ENCODE results near the gene MGLL. TPM values are rescaled to one million over a fixed set of nuclear protein-coding genes. Genes with fewer than 3 reads are reported as not detected.

MGLL gene
- total and polyA plus RNA-seq, 12 donors = 1.9 to 48.1 (median 33.3) TPM

DNA sequence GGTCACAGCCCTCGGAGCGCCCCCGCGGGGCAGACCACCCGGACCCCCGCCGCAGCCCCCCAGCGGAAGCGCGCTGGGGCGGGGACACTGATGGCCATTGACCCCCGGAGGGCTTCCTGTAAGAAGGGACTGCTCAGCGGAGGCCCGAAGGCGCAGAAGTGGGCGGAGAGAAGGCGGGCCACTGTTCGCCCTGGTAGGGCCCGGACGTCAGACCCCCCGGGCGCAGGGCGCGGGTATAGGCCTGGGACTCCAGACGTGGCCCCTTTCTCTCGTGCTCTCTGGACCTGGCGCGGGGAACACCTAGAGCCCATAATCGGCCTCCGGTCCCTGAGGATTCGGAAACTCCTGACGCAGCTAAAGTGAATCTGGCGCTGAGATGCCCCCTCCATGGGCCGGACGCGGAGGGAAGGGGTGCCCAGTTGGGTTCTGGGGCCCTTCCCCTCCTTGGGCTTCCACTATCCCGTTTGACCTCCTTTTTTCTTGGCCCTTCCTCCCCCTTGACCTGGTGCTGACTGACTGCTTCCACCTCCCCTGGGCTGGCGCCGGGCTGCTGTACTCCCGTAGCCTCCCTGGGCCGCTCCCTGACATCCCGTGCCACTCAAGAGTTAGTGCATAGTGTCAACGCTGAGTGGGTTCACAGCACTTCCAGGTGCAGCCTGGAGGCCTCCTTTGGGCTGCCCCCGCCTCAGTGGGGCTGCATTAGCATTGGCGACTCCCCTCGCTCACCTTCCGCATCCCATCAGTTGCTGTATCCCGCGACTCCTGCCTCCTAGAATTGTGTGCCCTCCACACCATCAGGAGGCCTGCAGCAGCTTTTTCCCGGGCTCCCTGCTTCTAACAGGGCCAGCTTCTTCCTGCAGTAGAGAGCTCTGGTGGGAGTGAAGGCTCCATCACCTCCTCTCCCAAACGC is 148.9 kb downstream of the MGLL start:
- TF ChIP-seq, protein P1, sequence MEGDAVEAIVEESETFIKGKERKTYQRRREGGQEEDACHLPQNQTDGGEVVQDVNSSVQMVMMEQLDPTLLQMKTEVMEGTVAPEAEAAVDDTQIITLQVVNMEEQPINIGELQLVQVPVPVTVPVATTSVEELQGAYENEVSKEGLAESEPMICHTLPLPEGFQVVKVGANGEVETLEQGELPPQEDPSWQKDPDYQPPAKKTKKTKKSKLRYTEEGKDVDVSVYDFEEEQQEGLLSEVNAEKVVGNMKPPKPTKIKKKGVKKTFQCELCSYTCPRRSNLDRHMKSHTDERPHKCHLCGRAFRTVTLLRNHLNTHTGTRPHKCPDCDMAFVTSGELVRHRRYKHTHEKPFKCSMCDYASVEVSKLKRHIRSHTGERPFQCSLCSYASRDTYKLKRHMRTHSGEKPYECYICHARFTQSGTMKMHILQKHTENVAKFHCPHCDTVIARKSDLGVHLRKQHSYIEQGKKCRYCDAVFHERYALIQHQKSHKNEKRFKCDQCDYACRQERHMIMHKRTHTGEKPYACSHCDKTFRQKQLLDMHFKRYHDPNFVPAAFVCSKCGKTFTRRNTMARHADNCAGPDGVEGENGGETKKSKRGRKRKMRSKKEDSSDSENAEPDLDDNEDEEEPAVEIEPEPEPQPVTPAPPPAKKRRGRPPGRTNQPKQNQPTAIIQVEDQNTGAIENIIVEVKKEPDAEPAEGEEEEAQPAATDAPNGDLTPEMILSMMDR (IDR thresholded peaks at IDR 0.05) = no peak
- TF ChIP-seq POLR2A (IDR thresholded peaks at IDR 0.05) = no peak
- no peaks in the 10 kb centered on the region for H3K9me3 ChIP-seq (replicated peaks in 1 of 3)
- WGBS, 4 donors = 17 to 44% (median 21%) methylated on average over 15 to 51 of the region's 51 CpGs
- H3K27ac ChIP-seq = peak overlapping the region in 3 of 5 donors; percentile 29 to 94 (median 84)
- peak; percentile 33 to 71 (median 61) for DNase-seq
- peaks cover 0 to 17% of the 10 kb centered on the region in 2 donors for H3K36me3 ChIP-seq (replicated peaks in 1 of 2)
- H3K4me1 ChIP-seq (replicated peaks in 1 of 2) = peaks cover 17 to 20% of the 10 kb centered on the region in 2 donors
- H3K4me3 ChIP-seq = peak overlapping the region; percentile 13 to 99 (median 88)
- no peaks in the 10 kb centered on the region for H3K27me3 ChIP-seq
- intact Hi-C loops (cut with DNase I) = no loop called here

DNA sequence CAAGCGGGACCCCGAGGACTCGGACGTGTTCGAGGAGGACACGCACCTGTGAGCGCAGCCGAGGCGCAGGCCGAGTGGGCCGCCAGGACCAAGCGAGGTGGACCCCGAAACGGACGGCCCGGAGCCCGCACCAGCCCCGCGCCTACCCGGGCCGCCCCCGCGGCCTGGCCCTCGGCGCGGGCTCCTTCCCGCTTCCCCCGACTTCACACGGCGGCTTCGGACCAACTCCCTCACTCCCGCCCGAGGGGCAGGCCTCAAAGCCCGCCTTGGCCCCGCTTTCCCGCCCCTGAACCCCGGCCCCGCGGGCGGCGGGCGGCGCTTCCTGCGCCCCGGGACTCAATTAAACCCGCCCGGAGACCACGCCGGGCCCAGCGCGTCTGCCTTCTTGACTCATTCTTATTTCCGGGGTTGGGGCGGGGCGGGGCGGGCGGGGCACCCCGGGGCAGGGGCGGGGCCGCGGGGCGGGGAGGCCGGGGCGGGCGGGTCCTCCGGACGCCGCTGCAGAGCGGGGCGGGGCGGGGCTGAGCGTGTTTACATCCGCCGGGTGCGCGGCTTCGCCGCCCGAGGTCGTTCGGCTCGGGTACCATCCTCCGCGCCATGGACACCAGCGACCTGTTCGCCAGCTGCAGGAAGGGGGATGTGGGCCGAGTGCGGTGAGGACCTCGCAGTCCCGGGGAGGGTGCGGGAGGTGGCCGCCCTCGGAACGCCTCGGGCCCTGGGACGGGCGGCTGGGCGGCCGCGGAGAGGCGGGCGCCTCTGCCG is 149.7 kb downstream of the MGLL start, which contains the start of gene ABTB1:
Gene ABTB1 (plus strand): TSS at position 524 of the 762 bp plus-strand sequence. CDS start 74 bp downstream, at position 598.
- Histone ChIP-seq H3K27me3 (no peaks in the 10 kb centered on the region), H3K36me3 (replicated peaks in 1 of 2) (peaks cover 0 to 9% of the 10 kb centered on the region in 2 donors), H3K4me1 (replicated peaks in 1 of 2) (peaks cover 17 to 20% of the 10 kb centered on the region in 2 donors), H3K27ac (peak within 1 kb of the TSS in 4 of 5 donors; percentile 75 to 94 (median 88)), H3K4me3 (peak within 1 kb of the TSS; percentile 33 to 99 (median 88)), H3K9me3 (replicated peaks in 1 of 3) (no peaks in the 10 kb centered on the region)
- intact Hi-C loops (cut with DNase I) = no loop called here
- 1 to 3% (median 2%) methylated on average over 6 to 102 of the region's 102 CpGs for WGBS, 4 donors
- peak; percentile 79 to 90 (median 86) for DNase-seq
- TF ChIP-seq POLR2A (IDR thresholded peaks at IDR 0.05) = peak; percentile 47 to 82
- TF ChIP-seq, protein P1 (IDR thresholded peaks at IDR 0.05) = no peak

DNA sequence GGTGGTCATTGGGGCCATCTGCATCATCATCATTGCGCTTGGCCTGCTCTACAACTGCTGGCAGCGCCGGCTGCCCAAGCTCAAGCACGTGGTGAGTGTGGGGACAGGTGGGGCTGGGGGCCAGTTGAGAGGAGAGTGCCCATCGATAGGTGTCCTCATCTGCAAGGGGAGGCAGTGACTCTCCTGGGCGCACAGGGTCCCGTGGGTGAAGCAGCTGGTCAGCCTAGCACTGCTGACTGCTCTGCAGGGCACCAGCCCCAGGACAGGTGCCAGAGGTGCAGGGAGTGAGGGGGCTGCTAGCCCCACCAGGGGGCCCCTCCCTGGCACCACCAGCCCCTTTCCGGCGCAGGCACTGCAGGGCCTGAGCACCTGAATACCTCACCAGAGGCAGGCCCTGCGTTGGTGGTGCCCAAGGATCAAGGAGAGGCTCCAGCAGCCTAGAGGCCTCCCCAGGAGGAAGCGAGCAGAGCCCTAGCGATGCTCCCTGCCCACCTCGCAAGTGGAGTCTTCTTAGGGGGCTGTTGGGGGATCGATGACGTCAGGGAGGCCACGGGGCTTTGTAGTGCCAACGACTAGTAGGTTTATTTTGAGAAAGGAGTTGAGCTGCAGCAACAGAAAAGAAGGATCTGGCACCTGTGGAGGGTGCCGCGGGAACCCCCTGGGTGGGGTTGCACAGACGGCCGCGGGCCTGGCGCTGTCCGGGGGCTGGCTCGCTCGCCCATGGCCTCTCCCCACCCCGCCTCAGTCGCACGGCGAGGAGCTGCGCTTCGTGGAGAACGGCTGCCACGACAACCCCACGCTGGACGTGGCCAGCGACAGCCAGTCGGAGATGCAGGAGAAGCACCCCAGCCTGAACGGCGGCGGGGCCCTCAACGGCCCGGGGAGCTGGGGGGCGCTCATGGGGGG is 150.5 kb downstream of the MGLL start:
- peaks cover 17 to 20% of the 10 kb centered on the region in 2 donors for H3K4me1 ChIP-seq (replicated peaks in 1 of 2)
- intact Hi-C loops (cut with DNase I) = no loop called here
- 6 to 45% (median 28%) methylated on average over 12 to 44 of the region's 44 CpGs for WGBS, 4 donors
- H3K4me3 ChIP-seq = peak overlapping the region; percentile 5 to 99 (median 57)
- H3K9me3 ChIP-seq (replicated peaks in 1 of 3) = no peaks in the 10 kb centered on the region
- peaks cover 0 to under 1% of the 10 kb centered on the region in 2 donors for H3K36me3 ChIP-seq (replicated peaks in 1 of 2)
- H3K27me3 ChIP-seq = no peaks in the 10 kb centered on the region
- TF ChIP-seq, protein P1 (IDR thresholded peaks at IDR 0.05) = no peak
- TF ChIP-seq POLR2A (IDR thresholded peaks at IDR 0.05) = no peak
- H3K27ac ChIP-seq = peak overlapping the region in 4 of 5 donors; percentile 75 to 94 (median 88)
- DNase-seq = peak in 4 of 7 donors; percentile 19 to 60 (median 27)
